GM19372 (cell line): ENCODE results near the gene IFITM1.
"Not testable (repeated sequence)": the region's sequence is repeated elsewhere in the genome, so short reads cannot be mapped to it uniquely, and the experiment has no call there.

Experiments
- ATAC-seq: cut with Tn5 transposase; IDR thresholded peaks from one replicate; pipeline ENCODE4 v1.9.1; 2021; ENCODE audit warnings: mild to moderate bottlenecking, low read depth, moderate library complexity; ENCODE audit not compliant: unreplicated experiment

Gene IFITM1

GRCh38 chr11:282171-282570 is 31.7 kb upstream of the IFITM1 start:
- ATAC-seq: no peak

- ATAC-seq: no peak
Measured at GRCh38 chr11:282630-283360, 31.0 kb upstream of the IFITM1 start.

DNA sequence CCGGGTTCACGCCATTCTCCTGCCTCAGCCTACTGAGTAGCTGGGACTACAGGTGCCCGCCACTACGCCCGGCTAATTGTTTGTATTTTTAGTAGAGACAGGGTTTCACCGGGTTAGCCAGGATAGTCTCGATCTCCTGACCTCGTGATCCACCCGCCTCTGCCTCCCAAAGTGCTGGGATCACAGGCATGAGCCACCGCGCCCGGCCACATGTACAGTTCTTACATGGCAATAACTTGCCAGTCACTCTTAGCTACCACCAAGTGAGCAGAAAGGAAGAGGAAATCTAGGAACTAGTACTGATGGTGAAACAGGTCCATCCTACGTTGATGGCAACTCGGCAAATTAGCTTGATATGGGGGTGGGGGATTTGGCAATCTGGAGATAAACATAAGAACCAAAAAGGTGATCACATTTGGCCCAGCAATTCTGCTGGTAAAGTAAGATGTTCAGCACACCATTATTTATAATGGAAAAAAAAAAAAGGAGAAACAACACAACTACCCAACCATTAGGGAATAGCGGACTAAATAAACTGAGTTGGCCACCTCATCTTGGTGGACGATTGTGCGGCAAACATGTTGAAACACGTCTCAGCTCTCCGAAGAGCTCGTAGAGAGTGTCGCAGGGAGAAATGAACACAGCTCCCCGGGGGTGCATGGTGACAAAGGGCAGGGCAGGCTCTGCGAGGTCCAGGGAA is 30.3 kb upstream of the IFITM1 start:
- no peak for ATAC-seq

- no peak for ATAC-seq
Measured at GRCh38 chr11:284105-285020, 29.5 kb upstream of the IFITM1 start.

DNA sequence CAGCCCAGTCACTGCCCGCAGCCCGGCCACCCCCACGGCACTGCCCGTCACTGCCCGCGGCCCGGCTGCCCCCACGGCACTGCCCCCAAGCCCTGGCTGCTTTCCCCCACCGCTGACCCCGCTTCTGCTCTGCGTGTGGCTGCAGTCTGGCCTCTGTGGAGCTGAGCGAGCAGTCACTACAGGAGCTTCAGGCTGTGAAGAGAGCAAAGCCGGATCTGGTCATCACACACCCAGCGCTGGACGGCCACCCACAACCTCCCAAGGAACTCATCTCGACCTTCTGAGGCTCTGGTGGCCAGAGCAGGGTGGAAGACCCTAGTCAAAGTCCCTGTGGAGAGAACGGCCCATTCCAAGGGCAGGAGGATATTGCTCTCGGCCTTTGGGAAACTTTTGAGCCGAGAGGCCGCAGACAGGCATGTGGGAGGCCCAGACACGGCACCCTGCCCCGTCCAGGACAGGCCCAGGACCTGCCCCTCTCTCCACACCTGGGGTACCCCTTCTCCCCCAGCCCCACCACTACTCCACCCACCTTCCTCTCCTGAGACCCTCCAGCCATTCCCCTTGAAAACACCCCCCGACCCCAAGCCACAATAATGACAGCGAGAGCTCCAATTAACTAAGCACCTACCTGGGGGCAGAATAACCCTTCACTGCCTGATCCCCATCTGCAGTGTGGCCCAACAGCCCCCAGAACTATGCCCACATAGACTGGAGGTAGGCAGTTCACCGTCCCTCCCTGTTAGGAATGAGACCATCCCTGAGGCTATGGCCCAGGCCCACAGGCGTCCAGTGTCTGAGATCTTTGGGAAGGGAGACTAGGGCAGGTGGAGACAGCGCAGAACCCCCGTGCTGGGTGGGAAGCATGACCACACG is 28.6 kb upstream of the IFITM1 start:
- no peak for ATAC-seq

DNA sequence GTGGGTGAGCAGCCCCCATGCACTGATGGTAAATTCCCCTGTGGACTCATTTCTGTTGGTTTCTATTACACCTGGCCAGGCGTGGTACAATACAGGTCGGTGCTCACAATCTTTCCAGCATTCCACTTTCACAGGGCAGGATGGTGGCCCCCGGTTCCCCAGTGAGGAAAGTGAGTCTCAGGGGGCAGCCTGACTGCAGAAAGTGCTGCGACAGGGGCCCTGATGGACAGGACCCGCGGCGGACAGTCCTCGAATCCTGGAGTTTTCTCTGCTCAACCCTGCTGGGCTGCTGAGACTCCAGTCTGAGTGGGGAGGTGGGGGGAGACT is 28.0 kb upstream of the IFITM1 start:
- ATAC-seq: no peak

GRCh38 chr11:286977-287820 is 26.6 kb upstream of the IFITM1 start:
- ATAC-seq: not testable (repeated sequence)

DNA sequence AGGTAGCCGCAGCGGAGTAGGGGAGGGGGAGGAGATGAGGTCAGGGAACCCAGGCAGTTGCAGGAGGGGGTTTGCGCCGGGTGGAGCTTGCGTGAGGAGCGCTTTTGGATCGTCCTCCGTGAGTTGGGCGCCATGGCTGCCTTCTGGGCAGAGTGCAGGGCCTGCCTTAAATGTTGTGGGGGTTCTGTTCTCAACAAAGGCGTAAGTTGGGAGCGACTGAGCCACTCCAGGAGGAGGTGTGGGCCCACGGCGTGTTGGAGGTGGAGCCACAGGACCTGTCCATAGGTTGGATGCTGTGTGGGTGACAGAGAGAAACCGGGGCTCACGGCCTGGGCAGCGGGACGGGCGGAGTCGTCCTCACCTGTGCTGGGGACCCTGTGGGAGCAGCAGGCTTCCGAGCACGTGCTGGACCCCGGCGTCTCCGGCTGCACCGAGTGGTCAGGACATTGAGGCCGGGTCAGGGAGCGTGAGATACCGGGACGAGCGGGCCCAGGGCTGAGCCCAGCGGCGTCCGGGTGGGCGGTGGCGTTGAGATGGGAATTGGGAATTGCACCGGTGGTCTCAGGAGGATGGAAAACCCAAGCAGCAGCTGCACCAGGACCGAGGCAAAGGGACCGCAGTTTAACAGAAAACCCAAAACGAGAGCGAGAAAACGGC is 25.9 kb upstream of the IFITM1 start:
- ATAC-seq: no peak

GRCh38 chr11:288478-289397 is 25.1 kb upstream of the IFITM1 start, which contains the start of gene PGGHG:
PGGHG (plus strand) TSS chr11:289126; CDS start chr11:289817, 691 bp downstream.
- ATAC-seq: no peak

DNA sequence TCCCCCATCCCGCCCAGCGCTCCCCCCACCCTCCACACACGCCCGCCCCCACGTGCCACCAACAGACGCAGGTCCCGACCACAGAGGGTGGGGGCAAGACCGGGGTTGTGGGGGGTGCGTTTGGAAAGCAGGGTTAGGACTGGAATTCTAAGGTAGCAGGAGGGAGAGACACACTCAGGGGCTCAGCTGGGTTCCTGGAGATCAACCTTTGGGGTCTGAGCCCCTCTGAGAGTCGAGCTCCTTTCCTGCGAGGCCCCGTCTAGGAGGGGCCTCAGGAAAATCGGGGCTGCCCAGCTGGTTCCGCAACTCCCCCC is 24.5 kb upstream of the IFITM1 start:
- ATAC-seq: no peak

- ATAC-seq: no peak
Measured at GRCh38 chr11:289712-290620, 23.9 kb upstream of the IFITM1 start.

DNA sequence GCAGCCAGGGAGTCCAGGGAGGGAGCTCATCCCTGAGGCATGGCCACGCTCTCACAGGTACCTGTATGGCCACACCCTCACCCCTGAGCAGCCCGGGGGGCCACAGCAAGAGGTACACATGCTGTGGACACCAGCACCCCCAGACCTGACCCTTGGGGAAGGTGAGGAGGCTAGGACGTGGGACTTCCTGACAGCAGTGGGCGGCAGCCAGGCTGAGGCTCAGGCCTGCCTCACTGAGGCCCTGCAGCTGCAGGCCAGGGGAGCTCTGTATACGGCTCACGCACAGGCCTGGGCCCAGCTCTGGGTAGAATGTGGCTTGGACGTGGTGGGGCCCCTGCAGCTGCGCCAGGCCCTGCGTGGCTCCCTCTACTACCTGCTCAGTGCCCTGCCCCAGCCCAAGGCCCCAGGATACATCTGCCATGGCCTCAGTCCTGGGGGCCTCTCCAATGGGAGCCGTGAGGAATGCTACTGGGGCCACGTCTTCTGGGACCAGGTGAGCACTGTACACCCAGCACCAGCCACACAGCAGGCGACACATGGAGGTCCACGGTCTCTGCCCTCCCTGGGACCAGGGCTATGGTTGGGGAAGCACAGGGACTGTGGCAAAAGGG is 23.1 kb upstream of the IFITM1 start:
- ATAC-seq: no peak

DNA sequence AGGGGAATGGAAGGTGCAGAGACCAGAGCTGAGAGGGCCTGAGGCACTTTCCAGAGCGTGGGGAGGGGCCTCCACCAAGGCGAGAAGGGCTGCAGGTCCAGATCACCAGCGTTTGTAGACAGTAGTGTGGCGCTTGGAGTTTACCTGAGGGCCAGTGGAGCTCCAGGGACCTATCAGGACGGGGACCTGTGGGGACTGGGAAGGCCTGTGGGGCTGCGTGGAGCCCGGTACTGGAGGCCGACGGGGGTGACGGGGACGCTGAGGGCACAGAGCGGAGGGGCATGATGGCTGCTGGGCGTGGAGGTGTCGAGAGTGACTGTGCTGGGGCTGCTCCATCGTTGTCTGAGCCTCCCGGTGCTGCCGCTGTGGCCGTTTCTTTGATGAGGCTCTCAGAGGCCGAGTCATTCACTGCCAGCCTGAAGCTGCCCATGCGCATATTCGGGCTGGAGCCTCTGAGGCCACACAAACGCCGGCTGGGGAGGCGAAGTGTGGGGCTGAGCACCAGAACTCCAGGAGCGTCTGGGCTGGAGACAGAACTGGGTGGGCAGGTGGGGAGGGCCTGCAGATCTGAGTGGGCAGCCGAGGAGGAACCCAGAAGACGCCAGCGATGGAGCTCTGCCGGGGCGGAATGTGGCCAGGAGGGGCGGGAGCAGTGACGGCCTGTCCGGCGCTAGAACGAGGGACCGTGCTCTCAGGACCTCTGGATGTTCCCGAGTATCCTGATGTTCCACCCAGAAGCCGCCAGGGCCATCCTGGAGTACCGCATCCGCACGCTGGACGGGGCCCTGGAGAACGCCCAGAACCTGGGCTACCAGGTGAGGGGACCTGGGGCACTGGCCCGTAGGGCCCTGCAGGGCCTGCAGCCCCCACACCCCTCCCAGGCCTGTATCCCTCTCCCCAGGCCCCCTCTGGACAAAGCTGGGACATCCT is 22.3 kb upstream of the IFITM1 start:
- no peak for ATAC-seq

DNA sequence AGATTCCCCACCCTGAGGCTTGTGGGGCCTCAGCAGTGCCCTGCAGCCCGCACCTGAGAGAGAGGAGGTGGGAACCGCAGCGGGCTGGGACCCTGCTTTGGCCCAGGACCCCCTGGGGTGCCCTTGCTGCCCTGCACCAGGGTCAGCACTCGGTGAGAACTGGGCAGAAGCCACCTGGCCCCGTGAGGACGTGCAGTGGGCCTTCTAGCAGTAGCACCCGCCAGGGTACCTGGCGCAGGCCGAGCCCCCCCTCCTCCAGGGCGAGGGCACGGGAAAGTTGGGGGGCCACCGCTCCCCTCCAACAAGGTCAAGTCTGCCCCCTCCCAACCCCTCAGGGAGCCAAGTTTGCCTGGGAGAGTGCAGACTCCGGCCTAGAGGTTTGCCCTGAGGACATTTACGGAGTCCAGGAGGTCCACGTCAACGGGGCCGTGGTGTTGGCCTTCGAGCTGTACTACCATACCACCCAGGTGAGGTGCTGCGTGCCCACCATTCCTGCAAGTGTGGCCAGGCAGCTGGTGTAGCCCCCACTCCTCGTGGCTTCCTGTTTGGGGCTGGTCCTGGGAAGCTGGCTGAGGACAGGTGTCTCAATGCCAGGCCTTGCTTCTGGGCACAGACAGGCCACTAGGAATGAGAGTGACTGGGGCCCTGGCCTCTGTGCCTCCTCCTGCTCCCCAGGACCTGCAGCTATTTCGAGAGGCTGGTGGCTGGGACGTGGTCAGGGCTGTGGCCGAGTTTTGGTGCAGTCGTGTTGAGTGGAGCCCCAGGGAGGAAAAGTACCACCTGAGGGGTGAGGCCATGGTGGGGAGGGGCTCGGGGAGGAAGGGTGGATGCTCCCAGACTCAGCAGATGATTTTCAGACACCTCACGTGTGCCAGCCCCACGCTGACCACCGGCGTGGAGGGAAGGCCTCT is 21.4 kb upstream of the IFITM1 start:
- ATAC-seq: no peak
